Stomach (tissue), 4 donors: Measurements from ENCODE around the gene RDH12.

ENCODE experiments used
- POLR2A ChIP-seq, 4 donors: fragments of 450-650 bp; IDR thresholded peaks; one replicate each; pipeline ENCODE4 v1.6.1; 2016; ENCODE audit warnings: antibody characterized with exemption in 4 of 4, control low read depth in 2 of 4, mild to moderate bottlenecking in 1 of 4, moderate library complexity in 1 of 4
- TF ChIP-seq, protein P1 (sequence below), 7 experiments: fragments of 450-650 bp in 4 of 7; fragments of 200-600 bp in 3 of 7; sonication (generic) in 3 of 7; IDR thresholded peaks; one replicate each; pipeline ENCODE4 v1.5.1; 2016 to 2019; ENCODE audit warnings: antibody characterized with exemption in 7 of 7, control low read depth in 2 of 7, mild to moderate bottlenecking in 1 of 7

DNA sequence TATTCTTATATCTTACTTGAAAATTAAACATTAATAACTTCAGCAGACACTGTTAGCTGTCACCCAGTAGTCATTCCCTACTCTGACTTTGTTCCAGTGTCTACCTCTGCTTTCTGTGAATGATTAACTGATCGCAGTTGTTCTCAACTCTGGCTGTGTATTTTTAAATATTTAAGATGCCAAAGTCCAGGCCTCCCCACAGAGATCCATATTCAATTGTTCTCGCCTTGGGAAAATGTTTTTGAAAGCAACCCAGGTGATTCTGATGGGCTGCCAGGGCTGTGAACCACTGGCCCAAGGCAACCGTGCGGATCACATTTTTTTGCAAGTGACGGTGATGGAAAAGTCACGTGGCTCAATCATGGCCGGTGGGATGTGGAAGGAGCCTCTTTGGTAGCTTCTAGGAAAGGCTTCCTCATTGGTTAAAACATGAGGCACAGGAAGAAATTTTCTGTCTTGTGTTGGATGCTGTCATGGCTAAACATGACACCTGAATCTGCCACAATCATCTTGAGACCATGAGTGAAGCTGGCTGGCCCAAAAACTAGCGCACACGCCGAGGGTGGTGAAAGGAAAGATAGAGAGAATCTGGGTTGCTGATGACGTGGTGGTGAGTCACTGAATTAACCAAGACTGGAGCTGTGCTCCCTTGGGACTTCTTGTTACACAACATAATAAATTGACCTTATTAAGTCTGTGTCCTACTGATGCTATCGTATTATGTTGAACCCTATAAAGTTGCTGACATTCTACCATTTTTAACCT, 37.2 kb downstream of the RDH12 start:
- TF ChIP-seq, protein P1, sequence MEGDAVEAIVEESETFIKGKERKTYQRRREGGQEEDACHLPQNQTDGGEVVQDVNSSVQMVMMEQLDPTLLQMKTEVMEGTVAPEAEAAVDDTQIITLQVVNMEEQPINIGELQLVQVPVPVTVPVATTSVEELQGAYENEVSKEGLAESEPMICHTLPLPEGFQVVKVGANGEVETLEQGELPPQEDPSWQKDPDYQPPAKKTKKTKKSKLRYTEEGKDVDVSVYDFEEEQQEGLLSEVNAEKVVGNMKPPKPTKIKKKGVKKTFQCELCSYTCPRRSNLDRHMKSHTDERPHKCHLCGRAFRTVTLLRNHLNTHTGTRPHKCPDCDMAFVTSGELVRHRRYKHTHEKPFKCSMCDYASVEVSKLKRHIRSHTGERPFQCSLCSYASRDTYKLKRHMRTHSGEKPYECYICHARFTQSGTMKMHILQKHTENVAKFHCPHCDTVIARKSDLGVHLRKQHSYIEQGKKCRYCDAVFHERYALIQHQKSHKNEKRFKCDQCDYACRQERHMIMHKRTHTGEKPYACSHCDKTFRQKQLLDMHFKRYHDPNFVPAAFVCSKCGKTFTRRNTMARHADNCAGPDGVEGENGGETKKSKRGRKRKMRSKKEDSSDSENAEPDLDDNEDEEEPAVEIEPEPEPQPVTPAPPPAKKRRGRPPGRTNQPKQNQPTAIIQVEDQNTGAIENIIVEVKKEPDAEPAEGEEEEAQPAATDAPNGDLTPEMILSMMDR (IDR thresholded peaks at IDR 0.05) = no peak
- no peak for TF ChIP-seq POLR2A (IDR thresholded peaks at IDR 0.05)
